Vagina (tissue), 2 donors: ENCODE measurements around the gene SULT1A1. TPM values are rescaled to one million over a fixed set of nuclear protein-coding genes. Genes with fewer than 3 reads are reported as not detected.

Source experiments
- DNase-seq, 2 donors: peaks; one replicate each; pipeline ENCODE4 v3.0.0-alpha.2; 2017; ENCODE audit errors: extremely low spot score in 2 of 2
- H3K27ac ChIP-seq: fragments of 200-600 bp; sonication (generic); one replicate; pipeline ENCODE4 v1.5.1; 2019
- H3K27me3 ChIP-seq: fragments of 200-600 bp; sonication (generic); one replicate; pipeline ENCODE4 v1.5.1; 2019
- H3K36me3 ChIP-seq, 2 donors: fragments of 200-600 bp; sonication (generic); one replicate each; pipeline ENCODE4 v1.5.1; 2017 to 2019
- H3K4me1 ChIP-seq: fragments of 200-600 bp; sonication (generic); one replicate; pipeline ENCODE4 v1.5.1; 2019
- H3K4me3 ChIP-seq, 2 donors: fragments of 200-600 bp; sonication (generic); 1 replicate in 1 of 2; 2 replicates in 1 of 2; pipeline ENCODE4 v1.5.1; 2016 to 2019
- H3K9me3 ChIP-seq: fragments of 200-600 bp; sonication (generic); one replicate; pipeline ENCODE4 v1.5.1; 2019
- POLR2A ChIP-seq, 2 donors: fragments of 450-650 bp; IDR thresholded peaks; one replicate each; pipeline ENCODE4 v1.6.1; 2017; ENCODE audit warnings: antibody characterized with exemption in 2 of 2, mild to moderate bottlenecking in 2 of 2, moderate library complexity in 2 of 2
- POLR2AphosphoS5 ChIP-seq, 2 donors: sonication (generic); formaldehyde crosslinking; IDR thresholded peaks; one replicate each; pipeline ENCODE4 v1.9.0; 2017; ENCODE audit warnings: antibody characterized with exemption in 2 of 2, mild to moderate bottlenecking in 2 of 2, low read depth in 1 of 2; ENCODE audit not compliant: insufficient read depth in 1 of 2
- intact Hi-C: fragments of 100-400 bp; cut with DNase I; formaldehyde crosslinking; loops from one replicate; pipeline ENCODE4 v1.15.1; 2023
- total RNA-seq: library from RNA; depleted of rRNA; stranded (reverse); fragments of >200 nt; gene quantifications from one replicate; pipeline ENCODE4 v1.2.3, GENCODE V29; 2016
- TF ChIP-seq, protein P1 (sequence below), 3 experiments: fragments of 450-650 bp in 2 of 3; fragments of 200-600 bp in 1 of 3; sonication (generic) in 1 of 3; IDR thresholded peaks; one replicate each; pipeline ENCODE4 v1.5.1; 2017 to 2019; ENCODE audit warnings: antibody characterized with exemption in 3 of 3, mild to moderate bottlenecking in 2 of 3, moderate library complexity in 2 of 3

The SULT1A1 gene
- total RNA-seq, 1 donor from 2014 or later = 11.5 TPM

DNA sequence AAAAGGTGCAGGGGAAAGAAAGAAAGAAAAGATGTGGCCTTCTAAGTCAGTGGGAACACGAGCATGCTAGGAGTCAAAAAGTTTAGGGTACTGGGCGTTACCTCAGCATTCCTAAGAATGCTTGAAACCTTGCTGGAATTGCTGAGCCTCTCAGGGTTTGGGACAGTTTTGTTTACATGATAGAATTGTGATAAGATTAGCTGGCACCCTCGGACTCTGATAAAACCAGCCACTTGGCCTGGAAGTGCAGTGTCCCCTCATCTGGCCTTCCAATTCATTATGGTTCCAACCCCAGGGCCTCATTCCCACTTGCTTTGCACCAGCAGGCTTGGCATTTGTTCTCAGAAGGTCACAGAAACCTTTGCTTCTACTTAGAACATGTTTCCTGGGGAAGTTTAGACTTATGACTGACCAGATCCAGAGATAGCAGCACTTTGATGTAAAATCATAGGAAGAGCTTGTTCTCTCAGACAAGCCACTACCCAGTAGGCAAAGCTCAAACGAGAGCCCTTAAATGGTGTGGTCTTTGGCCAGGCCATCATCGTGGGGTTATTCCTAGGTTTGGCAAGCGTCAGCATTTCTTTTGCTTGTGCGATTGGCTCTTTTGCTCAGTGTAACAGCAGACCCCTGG is 48.2 kb downstream of the SULT1A1 start:
- TF ChIP-seq, protein P1, sequence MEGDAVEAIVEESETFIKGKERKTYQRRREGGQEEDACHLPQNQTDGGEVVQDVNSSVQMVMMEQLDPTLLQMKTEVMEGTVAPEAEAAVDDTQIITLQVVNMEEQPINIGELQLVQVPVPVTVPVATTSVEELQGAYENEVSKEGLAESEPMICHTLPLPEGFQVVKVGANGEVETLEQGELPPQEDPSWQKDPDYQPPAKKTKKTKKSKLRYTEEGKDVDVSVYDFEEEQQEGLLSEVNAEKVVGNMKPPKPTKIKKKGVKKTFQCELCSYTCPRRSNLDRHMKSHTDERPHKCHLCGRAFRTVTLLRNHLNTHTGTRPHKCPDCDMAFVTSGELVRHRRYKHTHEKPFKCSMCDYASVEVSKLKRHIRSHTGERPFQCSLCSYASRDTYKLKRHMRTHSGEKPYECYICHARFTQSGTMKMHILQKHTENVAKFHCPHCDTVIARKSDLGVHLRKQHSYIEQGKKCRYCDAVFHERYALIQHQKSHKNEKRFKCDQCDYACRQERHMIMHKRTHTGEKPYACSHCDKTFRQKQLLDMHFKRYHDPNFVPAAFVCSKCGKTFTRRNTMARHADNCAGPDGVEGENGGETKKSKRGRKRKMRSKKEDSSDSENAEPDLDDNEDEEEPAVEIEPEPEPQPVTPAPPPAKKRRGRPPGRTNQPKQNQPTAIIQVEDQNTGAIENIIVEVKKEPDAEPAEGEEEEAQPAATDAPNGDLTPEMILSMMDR (IDR thresholded peaks at IDR 0.05) = no peak
- peak in 1 of 2 donors; percentile 62 for TF ChIP-seq POLR2AphosphoS5 (IDR thresholded peaks at IDR 0.05; ENCODE audit: insufficient read depth in 1 of 2, low read depth in 1 of 2)
- Histone ChIP-seq H3K4me1 (peaks cover 11% of the 10 kb centered on the region), H3K36me3 (peaks cover 3 to 25% of the 10 kb centered on the region in 2 donors), H3K27ac (no peak overlapping the region), H3K4me3 (no peak overlapping the region), H3K27me3 (no peaks in the 10 kb centered on the region), H3K9me3 (no peaks in the 10 kb centered on the region)
- DNase-seq = no peak
- intact Hi-C loops = no loop called here

DNA sequence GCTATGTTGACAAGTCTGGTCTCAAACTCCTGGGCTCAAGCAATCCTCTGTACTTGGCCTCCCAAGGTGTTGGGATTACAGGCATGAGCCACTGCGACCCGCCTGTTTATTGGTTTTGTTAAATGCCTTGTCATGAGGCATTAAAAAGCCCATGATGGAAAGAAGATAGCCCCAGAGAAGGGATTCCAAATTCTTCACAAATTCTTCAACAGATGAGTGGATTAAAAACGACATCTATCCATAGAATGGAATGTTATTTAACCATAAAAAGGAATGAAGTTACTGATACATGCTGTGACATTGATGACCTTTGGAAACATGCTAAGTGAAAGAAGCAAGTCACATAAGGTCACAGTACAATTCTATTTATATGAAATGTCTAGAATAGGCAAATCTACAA is 51.4 kb downstream of the SULT1A1 start:
- Histone ChIP-seq H3K36me3 (peaks cover 3 to 22% of the 10 kb centered on the region in 2 donors), H3K9me3 (no peaks in the 10 kb centered on the region), H3K4me3 (no peak overlapping the region), H3K27me3 (no peaks in the 10 kb centered on the region), H3K27ac (no peak overlapping the region), H3K4me1 (peaks cover 28% of the 10 kb centered on the region)
- DNase-seq = no peak
- TF ChIP-seq POLR2A (IDR thresholded peaks at IDR 0.05) (no peak), POLR2AphosphoS5 (IDR thresholded peaks at IDR 0.05; ENCODE audit: insufficient read depth in 1 of 2, low read depth in 1 of 2) (no peak)
- TF ChIP-seq, protein P1 (IDR thresholded peaks at IDR 0.05) = no peak
- intact Hi-C loops = no loop called here

DNA sequence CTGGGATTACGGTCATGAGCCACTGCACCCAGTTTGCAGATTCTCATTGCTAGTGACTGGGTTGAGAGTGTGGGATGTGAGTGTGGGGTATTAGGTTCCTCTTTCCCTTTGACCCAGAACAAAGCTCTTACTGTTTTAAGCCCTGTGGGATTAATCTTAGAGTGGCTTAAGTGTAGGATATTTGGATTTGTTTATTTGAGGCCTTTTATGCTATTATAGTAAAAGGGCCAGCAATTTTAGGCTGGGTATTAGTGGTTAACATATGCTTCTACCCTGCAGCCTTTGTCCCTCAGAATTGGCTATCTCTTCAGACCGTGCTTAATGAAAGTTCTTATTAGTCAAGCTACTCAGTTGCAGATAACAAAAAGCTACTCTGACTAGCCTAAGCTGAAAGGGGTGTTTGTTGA is 52.9 kb downstream of the SULT1A1 start:
- peaks cover 28% of the 10 kb centered on the region for H3K4me1 ChIP-seq
- no peaks in the 10 kb centered on the region for H3K27me3 ChIP-seq
- intact Hi-C loops = no loop called here
- no peaks in the 10 kb centered on the region for H3K9me3 ChIP-seq
- H3K36me3 ChIP-seq = peaks cover 3 to 22% of the 10 kb centered on the region in 2 donors
- H3K4me3 ChIP-seq = no peak overlapping the region
- DNase-seq = no peak
- TF ChIP-seq, protein P1 (IDR thresholded peaks at IDR 0.05) = no peak
- TF ChIP-seq POLR2A (IDR thresholded peaks at IDR 0.05) (no peak), POLR2AphosphoS5 (IDR thresholded peaks at IDR 0.05; ENCODE audit: insufficient read depth in 1 of 2, low read depth in 1 of 2) (no peak)
- no peak overlapping the region for H3K27ac ChIP-seq

DNA sequence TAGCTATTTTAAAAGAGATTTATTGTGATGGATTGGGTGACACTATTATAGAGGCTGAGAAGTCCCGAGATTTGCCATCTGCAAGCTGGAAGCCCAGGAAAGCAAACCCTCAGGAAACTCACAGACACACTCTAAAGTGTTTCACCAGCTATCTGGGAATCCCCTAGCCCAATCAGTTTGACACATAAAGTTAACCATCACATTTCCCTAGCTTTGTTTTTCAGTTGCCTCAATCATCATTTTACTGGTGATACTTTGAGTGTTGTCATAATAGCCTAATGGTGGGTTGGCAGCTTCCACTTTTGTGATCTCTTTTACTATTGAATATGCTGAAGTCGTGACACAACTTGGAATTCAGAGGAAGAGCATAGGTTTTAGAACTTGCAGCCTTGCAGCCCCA is 54.3 kb downstream of the SULT1A1 start:
- H3K27ac ChIP-seq = no peak overlapping the region
- TF ChIP-seq POLR2AphosphoS5 (IDR thresholded peaks at IDR 0.05; ENCODE audit: insufficient read depth in 1 of 2, low read depth in 1 of 2) (no peak), POLR2A (IDR thresholded peaks at IDR 0.05) (no peak)
- TF ChIP-seq, protein P1 (IDR thresholded peaks at IDR 0.05) = no peak
- no peak for DNase-seq
- H3K4me3 ChIP-seq = no peak overlapping the region
- H3K9me3 ChIP-seq = no peaks in the 10 kb centered on the region
- peaks cover 3 to 22% of the 10 kb centered on the region in 2 donors for H3K36me3 ChIP-seq
- intact Hi-C loops = no loop called here
- H3K27me3 ChIP-seq = no peaks in the 10 kb centered on the region
- peaks cover 22% of the 10 kb centered on the region for H3K4me1 ChIP-seq

Other genes with a start within 250 kb of the SULT1A1 start
- gene NPIPB6, start 246.5 kb downstream of the SULT1A1 start, total RNA-seq = 7.6 TPM
- gene EIF3CL, start 206.2 kb downstream of the SULT1A1 start, total RNA-seq = 169 TPM
- gene NPIPB7, start 137.7 kb downstream of the SULT1A1 start, total RNA-seq = not detected
- 22.8 TPM for gene CLN3, start 118.0 kb downstream of the SULT1A1 start, total RNA-seq
- 2.5 TPM for gene APOBR, start 115.4 kb downstream of the SULT1A1 start, total RNA-seq
- gene IL27, start 103.2 kb downstream of the SULT1A1 start, total RNA-seq = not detected
- 62.1 TPM for gene NUPR1, start 71.1 kb downstream of the SULT1A1 start, total RNA-seq
- 16.5 TPM for gene SGF29, start 56.1 kb downstream of the SULT1A1 start, total RNA-seq
- gene SULT1A2, start 13.0 kb downstream of the SULT1A1 start, total RNA-seq = not detected
- gene NPIPB8, start 28.0 kb upstream of the SULT1A1 start, total RNA-seq = not detected
- gene EIF3C, start 101.4 kb upstream of the SULT1A1 start, total RNA-seq = 347 TPM
- gene NPIPB9, start 141.7 kb upstream of the SULT1A1 start, total RNA-seq = not detected
- 76.4 TPM for gene ATXN2L, start 213.0 kb upstream of the SULT1A1 start, total RNA-seq
- 91.6 TPM for gene TUFM, start 236.3 kb upstream of the SULT1A1 start, total RNA-seq